ENCODE data around the gene CUBN. TPM values are rescaled to one million over a fixed set of nuclear protein-coding genes. Genes with fewer than 3 reads are reported as not detected.
"Not testable (repeated sequence)": the region's sequence is repeated elsewhere in the genome, so short reads cannot be mapped to it uniquely, and the experiment has no call there.

CUBN gene
- total RNA-seq, 1 donor from 2014 or later: 0.92 TPM

DNA sequence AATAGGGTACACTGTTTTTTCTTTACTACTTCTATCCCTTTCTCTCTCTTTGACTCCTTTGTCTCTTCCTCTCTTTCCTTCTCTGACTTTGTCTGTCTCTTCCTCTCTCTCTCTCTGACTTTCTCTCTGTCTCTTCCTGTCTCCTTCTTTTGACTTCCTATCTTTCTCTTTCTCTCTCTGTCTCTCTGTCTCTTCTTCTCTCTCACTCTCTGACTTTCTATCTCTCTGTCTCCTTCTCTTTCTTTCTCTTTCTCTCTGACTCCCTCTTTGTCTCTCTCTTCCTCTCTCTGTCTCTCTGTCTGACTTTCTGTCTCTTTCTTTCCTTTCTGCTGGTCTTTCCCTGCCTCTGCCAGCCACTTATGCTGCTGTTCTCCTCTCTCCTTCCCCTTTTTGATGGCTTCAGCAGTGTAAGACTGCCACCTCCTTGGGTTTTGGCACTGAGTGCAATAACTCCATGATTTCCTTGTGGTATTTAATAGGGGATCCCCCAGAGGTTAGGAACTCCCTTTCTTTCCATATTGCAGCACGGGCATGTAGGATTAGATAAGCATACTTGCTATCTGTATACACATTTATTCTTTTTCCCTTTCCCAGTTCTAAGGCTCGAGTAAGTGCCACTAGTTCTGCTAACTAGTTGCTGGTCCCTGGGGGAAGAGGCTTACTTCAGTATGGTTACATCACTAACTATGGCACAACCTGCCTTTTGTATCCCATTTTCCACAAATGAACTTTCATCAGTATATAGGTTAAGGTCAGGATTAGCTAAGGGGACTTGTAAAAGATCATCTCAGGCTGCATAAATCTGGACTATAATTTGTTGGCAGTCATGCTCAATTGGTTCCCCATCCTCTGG, 116.3 kb downstream of the CUBN start:
- DNase-seq (ENCODE audit: low spot score): not testable (repeated sequence)

DNA sequence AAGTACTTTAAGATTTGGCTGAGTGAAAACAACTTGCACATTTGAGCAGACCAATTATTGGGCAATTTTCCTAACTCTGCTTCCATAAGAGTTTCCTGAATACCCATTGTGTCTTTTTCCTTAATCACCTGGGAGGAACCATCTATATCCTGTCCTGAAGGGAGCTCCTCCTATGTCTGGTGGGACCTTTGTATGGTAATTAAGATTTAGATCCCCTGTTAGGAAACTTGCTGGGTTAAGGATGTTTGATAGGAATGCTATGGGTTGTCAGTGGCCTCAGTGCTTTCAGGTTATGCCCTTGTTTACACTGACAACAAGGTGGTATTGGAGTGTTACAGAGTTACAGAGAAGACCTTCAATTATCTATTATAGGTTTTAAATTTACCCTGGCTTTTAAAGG, 116.9 kb downstream of the CUBN start:
- DNase-seq (ENCODE audit: low spot score): not testable (repeated sequence)

DNA sequence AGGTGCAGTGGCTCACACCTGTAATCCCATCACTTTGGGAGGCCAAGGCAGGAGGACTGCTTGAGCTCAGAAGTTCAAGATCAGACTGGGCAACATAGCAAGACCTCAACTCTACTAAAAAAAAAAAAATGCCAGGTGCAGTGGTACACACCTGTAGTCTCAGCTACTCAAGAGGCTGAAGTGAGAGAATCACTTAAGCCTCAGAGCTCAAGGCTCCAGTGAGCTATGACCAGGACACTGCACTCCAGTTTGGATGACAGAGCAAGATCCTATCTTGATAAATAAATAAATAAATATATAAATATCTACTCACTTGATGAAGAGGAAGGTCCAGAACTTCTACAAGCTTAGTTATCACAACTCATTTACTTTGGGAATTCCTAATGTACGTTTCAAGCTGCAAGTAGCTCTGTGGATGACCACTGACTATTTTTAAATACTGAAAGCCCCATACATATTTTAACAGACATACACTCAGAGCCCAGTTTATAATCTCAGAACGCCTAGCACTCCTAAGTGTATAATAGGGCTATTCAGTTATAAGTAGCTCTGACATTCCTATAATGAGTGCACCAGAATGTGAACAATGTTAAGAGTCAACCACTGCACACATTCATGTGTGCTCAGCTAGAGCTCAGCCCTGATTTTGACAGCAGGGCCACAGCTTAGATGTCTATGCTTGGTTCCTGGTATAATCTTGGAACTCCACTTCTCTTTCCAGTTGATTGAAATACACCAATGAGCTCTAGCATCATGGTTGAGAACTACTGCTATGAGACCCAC, 119.1 kb downstream of the CUBN start:
- DNase-seq (ENCODE audit: low spot score): no peak

DNA sequence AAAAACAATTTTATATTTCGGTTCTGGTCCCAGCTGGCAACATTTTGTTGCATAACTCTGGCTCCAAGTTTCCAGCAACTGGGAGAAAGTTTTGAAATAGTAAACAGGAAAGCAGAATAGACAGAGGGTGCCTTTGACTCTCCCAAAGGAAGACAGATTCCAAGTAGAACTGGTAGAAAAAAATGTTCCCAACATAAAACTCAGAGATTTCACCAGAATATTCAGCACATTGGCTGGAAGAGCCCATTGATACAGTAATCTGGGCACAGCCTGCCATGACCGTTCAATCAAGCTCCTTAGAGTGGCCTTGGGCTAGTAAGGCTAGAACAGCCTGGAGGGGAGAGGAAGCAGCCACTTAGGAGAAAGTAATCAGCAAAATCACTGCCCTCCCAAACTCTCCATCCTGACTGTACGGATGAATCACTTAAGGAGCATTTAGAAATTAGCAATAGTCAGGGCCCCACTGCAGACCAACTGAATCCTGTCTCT, 120.4 kb downstream of the CUBN start:
- DNase-seq (ENCODE audit: low spot score): no peak

DNA sequence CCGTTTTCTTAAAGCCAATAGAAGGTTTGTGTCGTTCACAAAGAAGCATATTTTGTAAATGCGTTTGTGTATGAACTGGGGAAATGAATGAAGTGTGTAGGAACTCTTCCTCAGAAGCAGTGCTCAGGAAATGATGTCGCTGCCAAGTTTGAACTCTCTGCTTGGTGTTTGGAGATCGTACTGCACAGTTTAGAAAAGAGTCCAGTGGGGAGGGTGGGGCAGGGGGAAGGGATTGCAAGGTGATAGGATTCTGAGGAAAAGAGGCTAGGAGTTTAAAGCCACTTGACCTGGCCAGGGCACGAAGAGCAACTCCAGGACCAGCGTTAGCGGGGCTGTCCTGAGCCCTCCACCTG, 122.2 kb downstream of the CUBN start:
- DNase-seq (ENCODE audit: low spot score): no peak

DNA sequence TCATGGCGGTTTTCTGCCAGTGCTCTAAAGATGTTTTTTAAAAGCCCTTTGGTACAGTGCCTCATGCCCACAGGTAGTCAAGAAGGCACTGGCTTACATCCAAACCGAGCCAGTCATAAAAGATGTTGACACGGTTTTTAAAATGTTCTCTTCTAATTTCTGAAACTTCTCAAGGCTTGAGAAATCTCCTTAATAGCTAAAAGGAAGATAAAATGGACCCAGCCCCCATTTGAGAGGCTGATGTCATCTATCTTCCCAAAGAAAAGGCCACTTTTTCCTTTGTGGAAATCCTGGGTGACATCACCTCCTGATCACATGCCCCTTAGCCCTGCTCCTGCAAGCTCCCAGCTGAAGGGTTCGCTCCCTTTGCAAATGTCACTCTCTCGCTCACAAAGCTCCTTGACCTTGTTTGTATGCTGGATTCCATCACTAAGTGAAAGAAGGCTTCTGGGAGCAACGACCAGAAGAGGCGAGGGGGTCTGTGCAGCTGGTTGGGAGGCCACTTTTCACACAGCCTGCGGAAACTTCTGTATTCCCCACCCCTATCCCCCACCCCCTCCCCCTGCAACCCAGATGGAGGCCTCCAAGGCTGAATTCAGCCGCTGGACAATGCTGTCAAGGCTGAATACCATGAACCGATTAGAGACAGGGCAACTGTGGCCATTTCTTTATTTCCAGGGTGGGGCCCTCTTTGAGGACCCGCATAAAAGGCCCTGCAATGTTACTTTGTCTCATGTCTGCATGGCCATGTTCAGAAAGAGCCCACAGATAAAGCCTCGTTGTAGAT, 122.8 kb downstream of the CUBN start:
- DNase-seq (ENCODE audit: low spot score): no peak

DNA sequence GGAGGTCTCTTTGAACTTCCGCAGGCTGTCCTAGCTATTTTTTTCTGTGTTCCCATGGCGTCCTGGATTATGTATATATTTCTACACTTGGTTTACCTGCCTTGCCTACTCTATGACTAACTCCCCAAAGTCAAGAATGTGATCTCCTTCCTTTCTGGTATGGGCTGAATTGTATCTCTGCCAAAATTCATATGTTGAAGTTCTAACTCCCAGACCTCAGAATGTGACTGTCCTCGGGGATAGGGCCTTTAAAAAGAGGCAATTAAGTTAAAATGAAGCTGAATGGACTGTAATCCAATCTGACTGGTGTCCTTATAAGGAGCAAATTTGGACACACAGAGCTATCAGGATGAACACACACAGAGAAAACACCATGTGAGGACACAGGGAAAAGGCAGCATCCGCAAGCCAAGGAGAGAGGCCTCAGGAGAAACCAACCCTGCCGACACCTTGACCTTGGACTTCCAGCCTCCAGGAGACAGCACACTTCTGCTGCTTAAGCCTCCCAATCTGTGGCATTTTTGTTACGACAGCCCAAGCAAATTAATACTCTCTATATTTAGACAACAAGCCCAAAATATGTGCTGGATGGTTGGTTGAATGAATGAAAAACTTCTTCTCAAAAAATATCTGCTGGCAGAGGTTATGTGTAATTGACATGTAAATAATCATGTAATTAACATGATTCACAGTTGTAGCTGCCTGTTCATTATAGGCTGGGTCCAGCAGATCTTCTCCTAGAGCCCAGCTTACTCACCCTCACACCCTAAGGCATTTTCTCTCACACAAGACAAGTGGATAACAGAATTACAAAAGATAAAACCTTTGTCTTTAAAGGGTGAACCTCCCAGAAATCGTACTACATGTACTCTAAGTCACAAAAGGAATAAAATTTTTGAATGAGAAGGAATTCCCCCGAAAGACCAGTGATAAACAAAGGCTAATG, 123.7 kb downstream of the CUBN start:
- DNase-seq (ENCODE audit: low spot score): no peak

DNA sequence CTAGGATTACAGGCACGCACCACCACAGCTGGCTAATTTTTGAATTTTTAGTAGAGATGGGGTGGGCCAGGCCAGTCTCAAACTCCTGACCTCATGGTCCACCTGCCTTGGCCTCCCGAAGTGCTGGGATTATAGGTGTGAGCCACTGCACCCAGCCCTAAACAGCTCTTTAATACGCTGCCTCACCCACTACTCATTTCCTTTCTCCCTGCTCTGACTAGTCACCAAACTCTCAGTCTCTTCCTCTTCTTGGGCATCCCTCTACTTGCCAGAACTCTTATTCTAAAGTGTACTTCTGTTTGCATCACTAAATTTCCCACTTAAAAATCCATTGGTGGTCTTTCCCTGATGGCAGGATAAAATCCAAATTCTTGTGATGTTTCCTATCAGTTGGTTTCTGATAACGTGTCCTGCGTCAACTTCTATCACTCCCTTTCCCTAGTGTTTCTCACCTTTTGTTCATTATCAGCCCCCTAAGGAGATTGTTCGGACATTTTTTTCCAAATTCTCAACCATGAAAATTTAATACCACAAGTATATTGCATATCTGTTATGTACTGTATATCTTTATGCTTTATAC, 124.7 kb downstream of the CUBN start:
- no peak for DNase-seq (ENCODE audit: low spot score)

DNA sequence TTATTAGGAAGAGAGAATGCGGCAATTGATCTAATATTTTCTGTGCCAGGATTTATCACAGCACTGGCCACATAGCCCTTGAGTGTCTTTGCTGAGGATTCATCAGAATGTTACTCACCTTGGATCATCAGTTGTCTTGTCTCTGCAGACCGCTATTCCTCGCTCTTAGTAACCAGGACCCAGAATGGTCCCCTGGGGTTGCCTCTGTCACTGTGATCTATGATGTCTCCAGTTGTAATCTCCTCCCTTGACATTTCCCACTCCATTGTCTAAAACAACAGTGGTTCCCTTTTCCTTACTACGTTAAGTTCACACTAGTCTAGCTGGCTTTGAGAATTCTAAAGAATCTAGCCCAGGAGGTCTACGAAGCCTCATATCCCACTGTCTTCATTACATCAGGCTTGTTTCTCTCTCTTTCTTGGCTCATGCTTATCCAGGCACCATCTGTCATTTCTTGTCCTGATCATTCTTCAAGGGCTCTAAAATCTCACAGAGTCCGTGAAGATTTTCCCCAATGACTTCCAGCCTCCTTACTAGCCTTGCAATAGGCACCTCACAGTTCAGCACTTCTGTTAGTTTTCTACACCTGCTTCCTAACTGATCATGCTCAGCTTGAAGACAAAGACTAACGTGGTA, 125.8 kb downstream of the CUBN start:
- no peak for DNase-seq (ENCODE audit: low spot score)

DNA sequence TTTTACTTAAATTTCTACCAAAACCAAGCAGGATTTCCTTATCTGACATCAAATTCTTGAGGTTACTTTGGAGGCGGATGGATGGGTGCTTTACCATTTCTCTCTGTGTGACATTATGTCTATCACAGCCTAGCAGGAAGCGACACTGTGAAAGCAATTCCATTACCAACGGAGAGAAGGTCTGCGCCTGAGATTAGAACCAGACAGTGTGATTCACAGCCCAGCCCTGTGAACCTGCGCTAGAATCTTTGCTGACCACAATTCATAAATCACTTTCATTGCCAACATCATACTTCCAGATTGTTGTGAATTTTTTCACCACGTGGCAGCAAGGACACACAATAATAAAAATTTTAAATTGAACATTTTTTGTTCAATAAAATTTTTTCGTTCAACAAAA, 126.5 kb downstream of the CUBN start:
- DNase-seq (ENCODE audit: low spot score): no peak

DNA sequence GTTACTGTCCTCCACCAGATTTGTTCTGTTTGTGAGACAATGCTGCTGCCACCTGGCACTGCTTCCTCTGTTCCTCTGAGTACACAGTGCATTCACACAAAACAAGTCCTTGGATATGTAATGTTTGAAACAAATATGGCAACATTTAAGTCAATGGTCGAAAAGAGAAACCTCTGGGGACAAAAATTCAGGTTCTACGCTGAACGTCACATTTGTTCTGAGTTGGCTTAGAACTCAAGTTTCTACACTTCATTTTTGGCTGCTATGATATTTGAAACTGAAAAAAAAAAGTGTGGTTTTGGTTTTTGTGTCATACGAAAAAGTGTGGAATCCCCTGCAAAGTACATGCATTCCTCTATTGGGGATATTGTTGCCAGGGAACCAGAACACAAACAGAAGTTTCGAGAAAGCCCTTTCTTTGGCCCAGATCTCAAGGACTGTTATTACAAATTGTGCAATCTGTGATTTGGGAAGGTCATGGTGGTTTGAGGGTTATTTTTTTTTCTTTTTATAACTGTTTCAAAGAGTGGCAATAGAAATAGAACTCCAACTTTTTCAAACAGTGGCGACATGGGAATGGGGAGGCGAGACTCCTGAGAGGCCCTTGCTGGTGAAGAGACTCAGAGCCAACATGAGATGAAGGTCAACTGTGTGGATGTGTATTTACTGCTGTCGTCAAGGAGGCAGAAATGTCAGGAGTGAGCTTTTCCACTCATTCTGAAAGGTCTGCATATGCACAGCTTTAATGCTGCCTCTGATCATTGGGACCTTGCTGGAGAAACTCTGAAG, 127.5 kb downstream of the CUBN start:
- peak; percentile 52 for DNase-seq (ENCODE audit: low spot score)

DNA sequence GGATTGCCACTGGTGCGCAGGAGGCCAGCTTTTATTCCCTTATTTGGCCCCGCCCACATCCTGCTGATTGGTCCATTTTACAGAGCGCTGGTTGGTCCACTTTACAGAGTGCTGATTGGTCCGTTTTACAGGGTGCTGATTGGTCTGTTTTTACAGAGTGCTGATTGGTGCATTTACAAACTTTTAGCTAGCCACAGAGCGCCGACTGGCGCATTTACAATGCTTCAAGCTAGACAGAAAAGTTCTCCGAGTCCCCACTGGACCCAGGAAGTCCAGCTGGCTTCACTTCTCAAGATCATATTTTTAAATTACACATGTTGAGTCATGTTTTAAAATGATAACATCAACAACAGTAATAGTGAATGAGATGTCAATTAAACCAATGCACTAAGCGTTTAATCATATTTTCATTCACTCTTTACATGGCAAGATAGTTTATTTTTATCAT, 128.3 kb downstream of the CUBN start:
- no peak for DNase-seq (ENCODE audit: low spot score)

DNA sequence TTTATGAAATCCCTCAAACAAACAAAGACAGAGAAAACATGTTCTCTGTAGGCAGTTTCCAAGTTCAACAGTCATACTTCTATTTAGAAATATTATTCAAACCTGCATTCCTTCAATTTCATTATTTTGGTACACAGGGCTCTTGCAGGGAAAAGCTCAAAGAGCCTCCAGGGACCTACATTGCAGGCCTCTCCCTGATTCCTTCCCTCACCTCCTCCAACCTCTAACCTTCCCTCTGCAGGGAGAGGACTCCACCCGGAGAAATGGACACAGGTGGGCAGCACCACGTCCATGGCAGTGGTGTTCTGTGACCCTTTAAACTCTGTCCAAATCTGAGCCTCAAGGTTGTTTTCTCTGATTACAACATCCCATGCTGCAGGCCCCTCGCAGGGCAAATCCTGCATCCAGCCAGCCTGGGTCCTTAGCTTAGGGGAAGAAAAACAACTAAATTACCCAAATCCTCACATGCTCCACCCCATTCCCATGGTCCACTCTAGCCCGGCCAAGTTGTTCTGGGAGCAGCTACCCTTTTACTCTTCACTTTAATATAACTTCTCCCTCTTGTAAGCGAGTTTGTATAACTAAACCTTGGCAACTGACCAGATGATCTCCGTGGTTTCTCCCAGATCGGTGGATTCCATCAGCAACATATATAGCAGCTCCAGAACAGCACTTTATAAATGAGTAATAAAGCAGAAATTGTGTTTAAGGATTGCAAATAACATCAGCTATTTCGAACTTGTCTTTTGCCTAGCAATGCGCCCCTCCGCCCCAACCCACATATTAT, 129.8 kb downstream of the CUBN start:
- DNase-seq (ENCODE audit: low spot score): no peak

DNA sequence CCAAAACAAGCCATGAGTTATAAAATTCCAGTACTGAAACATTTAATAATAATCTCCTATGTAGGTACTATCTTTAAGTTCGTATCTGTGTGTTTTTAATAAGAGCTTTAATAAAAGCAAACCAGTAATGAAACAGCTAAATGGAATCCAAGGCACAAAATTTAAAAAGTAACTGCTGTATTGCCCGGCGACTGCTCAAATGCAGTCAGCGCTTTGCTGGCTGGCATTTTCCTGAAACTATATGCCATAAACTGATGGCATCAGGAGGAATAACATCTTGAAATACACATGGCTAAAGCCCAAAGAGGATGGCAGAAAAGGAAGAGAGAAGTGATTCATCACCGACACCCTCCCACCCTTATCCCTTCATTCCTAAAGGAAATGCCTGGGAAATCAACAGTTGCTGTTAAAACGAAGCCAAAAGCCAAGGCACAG, 133.1 kb downstream of the CUBN start:
- DNase-seq (ENCODE audit: low spot score): no peak

DNA sequence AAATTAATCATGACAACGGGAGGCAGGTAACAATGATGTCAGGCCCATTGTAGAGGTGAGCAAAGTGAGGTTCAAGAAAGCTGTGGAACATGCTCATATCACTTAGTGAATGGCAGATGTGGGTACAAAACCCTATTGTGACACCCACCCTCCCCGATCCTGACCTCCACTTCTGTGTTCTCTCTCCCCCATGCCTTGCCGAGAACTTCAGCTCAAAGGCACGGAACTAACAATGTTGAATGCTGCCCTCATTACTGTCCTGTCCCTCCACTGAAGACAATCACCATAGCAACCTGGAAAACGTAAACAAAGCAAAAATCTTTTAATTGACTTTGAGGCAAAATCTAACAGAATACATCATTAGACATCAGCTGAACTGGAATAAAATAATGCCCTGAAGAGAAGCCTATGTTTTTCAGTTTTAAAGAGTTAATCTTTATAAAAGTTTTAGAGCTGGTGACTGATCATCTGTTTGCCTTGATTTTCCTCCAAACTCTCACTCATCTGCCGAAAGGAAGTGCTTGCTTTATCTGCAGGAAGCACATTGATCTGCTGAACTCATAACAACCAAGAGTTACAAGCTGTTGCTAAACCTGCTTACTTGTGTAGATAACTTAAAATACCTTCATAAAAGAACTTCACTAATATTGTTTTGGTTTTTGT, 133.6 kb downstream of the CUBN start:
- no peak for DNase-seq (ENCODE audit: low spot score)

DNA sequence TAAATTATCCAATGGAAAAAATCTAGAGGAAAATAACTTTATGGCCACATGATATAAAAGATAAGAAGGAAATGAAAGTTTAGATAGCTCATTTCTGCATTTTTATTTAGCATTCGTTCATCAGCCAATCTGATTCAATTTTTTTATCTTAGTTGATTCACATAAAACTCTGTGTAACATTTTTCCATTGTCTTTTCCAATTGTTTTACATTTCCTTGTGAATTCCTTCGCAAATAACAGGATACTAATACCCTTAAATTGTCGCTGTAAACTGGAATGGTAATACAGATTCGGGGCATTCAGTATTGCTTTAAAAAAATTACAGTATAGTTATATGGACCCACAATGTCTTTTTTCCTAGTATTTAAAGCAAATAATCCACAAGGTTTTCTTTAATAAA, 136.4 kb downstream of the CUBN start:
- no peak for DNase-seq (ENCODE audit: low spot score)

DNA sequence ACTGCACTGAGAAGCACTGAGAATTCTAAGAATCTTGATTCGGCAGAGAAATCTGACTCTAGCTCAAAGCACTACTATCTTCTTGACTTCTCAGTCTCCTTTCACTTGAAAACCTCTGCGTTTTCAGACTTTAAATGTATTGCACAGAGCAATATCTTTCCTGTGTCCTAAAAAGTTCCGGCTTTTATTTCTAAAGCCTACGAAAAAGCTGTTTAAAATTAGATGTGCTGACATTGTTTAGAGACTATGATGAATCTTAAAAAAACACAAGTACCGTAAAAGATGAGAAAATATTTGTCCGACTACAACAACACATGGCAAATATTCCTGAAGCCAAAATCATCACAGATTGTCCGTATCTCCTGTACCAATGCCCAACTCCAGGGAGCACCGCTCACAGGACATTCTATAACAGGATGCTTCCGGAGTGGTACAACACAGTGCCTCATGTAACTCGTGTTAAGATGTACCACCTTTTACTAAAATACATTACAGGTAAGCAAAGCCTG, 136.9 kb downstream of the CUBN start:
- no peak for DNase-seq (ENCODE audit: low spot score)

DNA sequence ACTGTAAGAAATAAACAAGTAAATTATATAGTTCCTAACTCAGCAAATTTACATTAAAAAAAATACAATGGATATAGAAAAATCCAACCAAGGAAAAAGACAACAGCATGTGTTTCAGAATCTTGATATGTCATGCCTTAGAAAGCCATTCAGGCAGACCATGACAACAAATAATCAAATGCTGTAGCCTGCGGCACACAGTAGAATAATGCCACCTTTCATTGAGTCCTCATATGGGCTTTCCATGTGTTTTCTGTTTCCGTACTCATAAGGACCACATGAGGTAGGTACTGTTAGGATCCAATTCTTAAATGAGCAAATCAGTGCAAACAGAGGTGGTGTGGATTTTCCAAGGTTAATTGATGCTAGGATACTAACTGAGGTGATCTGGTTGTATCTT, 138.6 kb downstream of the CUBN start:
- no peak for DNase-seq (ENCODE audit: low spot score)

Data from mucosa of gallbladder (tissue), 1 donor.